Right cardiac atrium (tissue), 5 donors: ENCODE data around the gene WAC. TPM values are rescaled to one million over a fixed set of nuclear protein-coding genes. Genes with fewer than 3 reads are reported as not detected.
"Not testable (repeated sequence)": the region's sequence is repeated elsewhere in the genome, so short reads cannot be mapped to it uniquely, and the experiment has no call there.

Experiments
- ATAC-seq, 2 donors: fragments of 200-7000 bp; cut with Tn5 transposase; one replicate each; pipeline versions ENCODE4 v1.8.0 to v1.9.1; 2020; ENCODE audit warnings: moderate library complexity in 2 of 2, mild to moderate bottlenecking in 1 of 2
- DNase-seq, 3 donors: peaks; one replicate each; pipeline ENCODE4 v3.0.0-alpha.2; 2020
- H3K27ac ChIP-seq: one replicate; pipeline ENCODE4 v1.5.1; 2013; ENCODE audit warnings: mild to moderate bottlenecking, low read length, control low read depth, moderate library complexity
- H3K27me3 ChIP-seq: one replicate; pipeline ENCODE4 v1.6.1; 2013; ENCODE audit not compliant: control insufficient read depth, insufficient read depth
- H3K4me1 ChIP-seq: one replicate; pipeline ENCODE4 v1.6.1; 2013; ENCODE audit warnings: low read length; ENCODE audit not compliant: control insufficient read depth, insufficient read depth
- H3K4me3 ChIP-seq: one replicate; pipeline ENCODE4 v1.5.1; 2013; ENCODE audit warnings: low read length, control low read depth
- H3K9me3 ChIP-seq: one replicate; pipeline ENCODE4 v1.6.1; 2013; ENCODE audit warnings: low read length; ENCODE audit not compliant: control insufficient read depth
- WGBS: extraction: QIAGEN DNeasy Blood & Tissue Kit; methylation state at CpG from one replicate; pipeline ENCODE4 v1.1.7; 2013; 5-methylcytosine and 5-hydroxymethylcytosine counted together
- intact Hi-C, 4 donors: fragments of 100-400 bp; cut with DNase I; formaldehyde crosslinking; loops; one replicate each; pipeline versions ENCODE4 v1.11.0 to v1.14.0; 2022 to 2023
- polyA plus RNA-seq: library from polyadenylated mRNA; stranded (reverse); fragments of 200-250 nt; gene quantifications from one replicate; pipeline ENCODE4 v1.2.3, GENCODE V29; 2013
- total RNA-seq, 4 donors: library from RNA; stranded (reverse); fragmentation: NEBNext Ultra II Directional; extraction: Animal tissue kit (Norgen Biotek cat#: 25700); gene quantifications; one replicate each; pipeline ENCODE4 v1.2.1, GENCODE V29; 2021
- donor health status: healthy with polysubstance abuse.
- donor health status: DM: no; HTN: yes; CAD: no.
- donor health status: DM: no; HTN: no; CAD: no.
- donor health status: DM: no; HTN: yes; CAD: no; lungs with severe emphysema.
- donor health status: DM: yes; HTN: yes; CAD: no.

Gene WAC
- total and polyA plus RNA-seq, 5 donors, result 30.5 to 110 (median 104) TPM

DNA sequence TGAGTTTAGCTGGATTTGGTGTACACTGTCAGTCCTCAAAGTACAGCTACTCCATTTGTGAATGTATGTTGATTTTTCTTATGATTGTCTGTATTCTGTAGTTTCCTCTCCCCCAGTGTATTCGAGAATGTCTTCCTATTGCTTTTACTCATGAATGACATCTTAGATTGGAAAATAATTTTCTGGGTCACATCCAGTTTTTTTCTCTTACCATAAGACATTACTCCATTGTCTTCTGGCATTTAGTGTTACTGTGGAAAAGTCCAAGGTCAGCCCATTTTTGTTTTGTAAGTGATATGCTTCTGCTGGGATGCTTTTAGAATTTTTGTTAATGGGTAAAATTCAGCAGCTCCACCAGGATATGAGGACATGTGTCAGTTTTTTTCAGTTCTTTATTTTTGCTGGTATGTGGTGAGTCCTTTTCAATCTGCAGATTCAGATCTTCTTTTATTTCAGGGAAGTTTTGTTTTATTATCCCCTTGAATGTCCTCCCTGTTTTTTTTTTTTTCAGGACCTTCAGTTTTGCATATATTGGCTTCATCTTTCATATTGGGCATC is 33.6 kb downstream of the WAC start:
- no peak overlapping the region for H3K4me3 ChIP-seq
- no peak for DNase-seq
- peaks cover 8% of the 10 kb centered on the region for H3K4me1 ChIP-seq
- no peak overlapping the region for H3K27ac ChIP-seq
- intact Hi-C loops, result no loop called here
- WGBS, result 20% methylated on average over 1 of the region's 1 CpG
- ATAC-seq, result peak in 1 of 2 donors; percentile 46
- no peaks in the 10 kb centered on the region for H3K27me3 ChIP-seq
- no peaks in the 10 kb centered on the region for H3K9me3 ChIP-seq

DNA sequence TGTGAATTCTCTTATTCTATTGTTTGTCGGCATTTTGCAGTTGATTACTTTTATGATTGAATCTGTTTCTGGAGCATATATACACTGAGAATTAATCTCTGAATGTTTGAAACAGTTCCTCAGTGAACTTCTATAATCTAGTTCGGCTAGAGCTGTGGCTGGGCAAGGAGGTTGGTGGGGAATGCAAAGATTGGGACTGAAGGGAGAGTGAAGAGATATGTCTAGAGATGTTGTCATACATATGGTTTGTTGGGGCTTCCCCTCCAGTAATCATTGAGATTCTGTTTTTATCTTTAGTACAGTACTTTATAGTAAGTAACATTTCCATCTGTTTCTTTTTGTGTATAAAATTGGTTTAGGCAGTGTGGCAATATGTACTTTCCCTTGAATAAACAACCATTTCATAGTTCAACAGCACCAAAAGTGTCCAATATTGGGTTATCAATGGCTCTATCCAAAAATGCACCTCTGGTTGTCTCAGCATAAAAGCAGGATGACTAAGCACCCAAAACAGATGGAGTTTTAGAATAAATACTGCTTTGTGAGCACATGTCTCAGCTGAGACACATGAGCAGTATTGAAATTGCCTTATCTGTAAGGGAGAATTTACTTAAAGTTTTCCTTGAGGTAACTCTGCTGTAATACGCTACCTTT is 36.7 kb downstream of the WAC start:
- no peak overlapping the region for H3K27ac ChIP-seq
- ATAC-seq (peak in 1 of 2 donors; percentile 10), DNase-seq (no peak)
- intact Hi-C loops, result no loop called here
- H3K4me1 ChIP-seq, result peaks cover 8% of the 10 kb centered on the region
- H3K27me3 ChIP-seq, result no peaks in the 10 kb centered on the region
- 27% methylated on average over 3 of the region's 3 CpGs for WGBS
- no peak overlapping the region for H3K4me3 ChIP-seq
- H3K9me3 ChIP-seq, result no peaks in the 10 kb centered on the region

DNA sequence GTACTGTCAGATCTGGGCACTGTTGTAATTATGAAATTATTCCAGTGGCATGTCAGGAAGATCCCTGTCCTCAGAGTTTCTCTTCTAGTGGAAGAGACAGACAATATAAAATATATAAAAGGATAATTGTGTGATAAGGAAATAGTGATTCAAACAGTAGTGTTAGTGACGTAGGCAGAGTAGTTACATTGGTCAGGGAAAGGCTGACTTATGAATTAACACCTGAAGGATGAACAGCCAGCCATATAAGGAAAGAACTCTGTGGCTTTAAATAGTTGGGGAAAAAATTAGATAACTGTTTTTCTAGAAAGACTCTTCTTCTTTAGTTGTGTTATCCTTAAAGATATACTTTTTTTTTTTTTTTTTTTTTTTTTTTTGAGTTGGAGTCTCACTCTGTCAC is 37.7 kb downstream of the WAC start:
- DNase-seq (no peak), ATAC-seq (no peak)
- Histone ChIP-seq H3K27ac (no peak overlapping the region), H3K27me3 (no peaks in the 10 kb centered on the region), H3K4me3 (no peak overlapping the region), H3K4me1 (peaks cover 10% of the 10 kb centered on the region), H3K9me3 (no peaks in the 10 kb centered on the region)
- WGBS, result 32% methylated on average over 1 of the region's 1 CpG
- intact Hi-C loops, result no loop called here

DNA sequence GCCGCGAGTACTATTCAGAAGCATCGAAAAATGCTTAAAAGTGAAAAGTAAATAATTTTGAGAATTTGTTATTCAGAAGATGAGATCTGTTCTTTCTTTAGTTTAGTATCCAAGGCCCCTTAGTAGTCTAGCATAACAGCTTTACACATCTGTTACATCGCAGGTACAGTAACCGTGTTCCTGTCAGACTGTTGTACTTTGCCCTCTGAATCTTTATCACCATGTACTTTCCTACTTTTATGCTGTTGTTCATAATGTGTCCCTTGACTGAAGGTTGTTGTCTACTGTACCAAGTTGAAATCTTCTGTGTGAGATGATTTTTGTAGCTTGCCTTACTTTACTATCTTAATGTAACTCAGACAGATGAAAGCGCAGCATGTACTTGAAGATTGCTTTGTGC is 38.3 kb downstream of the WAC start:
- no peak for ATAC-seq
- Histone ChIP-seq H3K27me3 (no peaks in the 10 kb centered on the region), H3K4me1 (peaks cover 10% of the 10 kb centered on the region), H3K9me3 (no peaks in the 10 kb centered on the region), H3K4me3 (no peak overlapping the region), H3K27ac (no peak overlapping the region)
- no peak for DNase-seq
- intact Hi-C loops, result no loop called here
- 96% methylated on average over 6 of the region's 6 CpGs for WGBS

DNA sequence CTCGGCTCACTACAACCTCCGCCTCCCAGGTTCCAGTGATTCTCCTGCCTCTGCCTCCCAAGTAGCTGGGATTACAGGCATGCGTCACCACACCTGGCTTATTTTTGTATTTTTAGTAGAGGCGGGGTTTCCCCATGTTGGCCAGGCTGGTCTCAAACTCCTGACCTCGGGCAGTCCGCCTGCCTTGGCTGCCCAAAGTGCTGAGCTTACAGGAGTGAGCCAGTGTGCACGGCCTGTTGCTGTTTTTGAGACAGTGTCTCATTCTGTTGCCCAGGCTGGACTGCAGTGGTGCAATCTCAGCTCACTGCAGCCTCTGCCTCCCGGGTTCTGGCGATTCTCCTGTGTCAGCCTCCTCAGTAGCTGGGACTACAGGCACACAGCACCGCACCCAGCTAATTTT is 41.3 kb downstream of the WAC start:
- DNase-seq, H3K4me3 ChIP-seq, H3K4me1 ChIP-seq, H3K27me3 ChIP-seq, H3K27ac ChIP-seq, intact Hi-C loops, H3K9me3 ChIP-seq, ATAC-seq: not testable (repeated sequence)
- WGBS, result 88% methylated on average over 10 of the region's 10 CpGs

DNA sequence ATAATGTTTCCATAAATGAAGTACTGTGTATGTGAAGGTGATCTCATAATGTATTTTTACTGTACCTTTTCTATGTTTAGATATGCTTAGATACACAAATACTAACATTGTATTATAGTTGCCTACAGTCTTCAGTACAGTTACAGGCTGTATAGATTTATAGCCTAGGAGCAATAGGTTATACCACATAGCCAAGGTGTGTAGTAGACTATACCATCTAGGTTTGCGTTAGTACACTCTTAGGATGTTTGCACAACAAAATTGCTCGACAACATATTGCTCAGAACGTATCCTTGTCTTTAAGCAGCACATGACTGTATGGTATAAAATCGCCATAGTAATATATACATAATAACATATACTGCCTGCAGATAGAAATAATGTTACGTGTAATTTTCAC is 42.9 kb downstream of the WAC start:
- Histone ChIP-seq H3K9me3 (no peaks in the 10 kb centered on the region), H3K4me1 (peaks cover 7% of the 10 kb centered on the region), H3K27ac (no peak overlapping the region), H3K4me3 (peak overlapping the region; percentile 5), H3K27me3 (no peaks in the 10 kb centered on the region)
- intact Hi-C loops, result no loop called here
- ATAC-seq, result no peak
- 70% methylated on average over 5 of the region's 5 CpGs for WGBS
- DNase-seq, result no peak

DNA sequence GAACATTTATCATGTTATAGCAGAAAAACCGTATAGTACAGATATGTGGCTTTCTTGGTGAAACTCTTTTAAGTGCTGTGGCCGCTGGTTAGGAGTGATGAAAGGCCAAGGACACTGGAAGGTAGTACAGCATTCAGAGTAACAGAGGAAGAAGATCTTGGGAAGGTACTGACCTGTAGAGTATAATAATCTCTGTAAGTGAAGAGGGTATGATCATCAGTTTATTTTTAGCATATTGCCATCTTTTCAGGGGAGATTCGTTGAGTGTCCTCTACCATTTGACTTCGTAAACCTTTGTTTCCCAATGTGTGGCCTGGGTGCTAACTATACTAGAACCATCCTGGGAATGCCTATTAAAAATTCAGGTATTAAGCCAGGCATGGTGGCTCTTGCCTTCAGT is 44.6 kb downstream of the WAC start:
- H3K27ac ChIP-seq, result no peak overlapping the region
- DNase-seq (no peak), ATAC-seq (peak in 1 of 2 donors; percentile 37)
- peaks cover 6% of the 10 kb centered on the region for H3K4me1 ChIP-seq
- 59% methylated on average over 4 of the region's 4 CpGs for WGBS
- intact Hi-C loops, result no loop called here
- no peak overlapping the region for H3K4me3 ChIP-seq
- H3K9me3 ChIP-seq, result no peaks in the 10 kb centered on the region
- H3K27me3 ChIP-seq, result no peaks in the 10 kb centered on the region

DNA sequence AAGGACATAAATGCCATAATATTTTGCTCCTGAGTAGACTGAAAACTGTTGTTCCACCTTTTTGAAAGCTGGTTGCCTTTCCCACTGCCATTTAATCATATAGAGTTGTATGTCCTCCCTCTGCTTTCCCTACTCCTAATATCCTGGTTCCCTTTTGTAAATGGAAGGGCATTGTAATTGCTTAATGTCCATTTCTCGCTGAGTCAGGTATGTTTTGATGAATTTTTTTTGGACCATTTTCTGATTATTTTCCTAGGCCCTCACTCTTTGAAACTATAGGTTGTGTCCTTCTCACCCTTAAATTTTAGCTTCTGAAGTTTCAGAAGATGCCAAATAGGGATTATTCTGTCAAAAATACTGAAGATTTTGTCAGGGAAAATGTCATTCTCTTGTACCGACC is 45.5 kb downstream of the WAC start:
- WGBS, result 93% methylated on average over 2 of the region's 2 CpGs
- intact Hi-C loops, result no loop called here
- ATAC-seq, result no peak

DNA sequence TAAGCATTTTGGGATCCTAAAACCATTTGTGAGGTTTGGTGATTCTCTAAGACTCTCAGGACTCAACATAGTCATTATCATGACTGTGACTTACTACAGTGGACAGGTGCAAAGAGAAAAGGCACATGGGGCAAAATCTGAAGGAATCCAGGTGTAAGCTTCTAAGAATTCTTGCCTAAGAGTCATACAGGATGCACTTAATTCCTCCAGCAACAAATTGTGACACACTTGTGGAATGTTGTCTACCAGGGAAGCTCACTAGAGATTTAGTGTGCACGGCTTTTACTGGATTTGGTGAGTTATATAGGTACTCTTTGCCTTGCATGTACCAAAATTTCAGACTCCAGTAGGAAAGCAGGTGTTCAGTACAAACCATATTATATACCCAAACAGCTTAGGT is 47.9 kb downstream of the WAC start:
- no peak overlapping the region for H3K27ac ChIP-seq
- 98% methylated on average over 1 of the region's 1 CpG for WGBS

More for the DNA sequence above, 45.5 kb downstream of the WAC start:
- peaks cover 6% of the 10 kb centered on the region for H3K4me1 ChIP-seq
- no peaks in the 10 kb centered on the region for H3K27me3 ChIP-seq
- no peaks in the 10 kb centered on the region for H3K9me3 ChIP-seq
- H3K27ac ChIP-seq, result no peak overlapping the region
- H3K4me3 ChIP-seq, result no peak overlapping the region
- DNase-seq, result no peak

DNA sequence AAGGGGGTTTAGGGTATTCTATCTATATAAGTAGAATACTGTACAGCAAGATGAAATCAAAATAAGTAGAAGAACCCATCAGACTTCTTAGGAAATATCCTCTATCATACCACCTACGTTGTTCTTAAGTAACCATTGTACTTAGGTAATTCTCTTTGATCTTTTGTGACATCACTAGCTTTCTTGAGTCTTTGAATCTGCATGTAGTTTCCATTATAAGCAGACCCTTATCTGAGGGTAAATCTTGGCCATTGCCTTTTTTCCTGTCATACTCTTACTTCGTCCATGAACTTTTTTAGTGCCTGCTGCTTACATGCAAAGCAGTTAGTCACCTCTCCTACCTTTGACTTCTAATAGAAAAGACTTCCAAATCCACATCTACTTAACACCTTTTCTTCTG is 49.0 kb downstream of the WAC start:
- H3K4me3 ChIP-seq, result no peak overlapping the region
- H3K9me3 ChIP-seq, result no peaks in the 10 kb centered on the region
- intact Hi-C loops, result no loop called here
- 67% methylated on average over 2 of the region's 2 CpGs for WGBS
- peaks cover 7% of the 10 kb centered on the region for H3K4me1 ChIP-seq
- DNase-seq (no peak), ATAC-seq (no peak)
- no peaks in the 10 kb centered on the region for H3K27me3 ChIP-seq
- H3K27ac ChIP-seq, result no peak overlapping the region

More for the DNA sequence above, 47.9 kb downstream of the WAC start:
- Histone ChIP-seq H3K27me3 (no peaks in the 10 kb centered on the region), H3K9me3 (no peaks in the 10 kb centered on the region), H3K4me1 (peaks cover 5% of the 10 kb centered on the region), H3K4me3 (no peak overlapping the region)
- DNase-seq, result no peak
- ATAC-seq, result no peak
- intact Hi-C loops, result no loop called here

DNA sequence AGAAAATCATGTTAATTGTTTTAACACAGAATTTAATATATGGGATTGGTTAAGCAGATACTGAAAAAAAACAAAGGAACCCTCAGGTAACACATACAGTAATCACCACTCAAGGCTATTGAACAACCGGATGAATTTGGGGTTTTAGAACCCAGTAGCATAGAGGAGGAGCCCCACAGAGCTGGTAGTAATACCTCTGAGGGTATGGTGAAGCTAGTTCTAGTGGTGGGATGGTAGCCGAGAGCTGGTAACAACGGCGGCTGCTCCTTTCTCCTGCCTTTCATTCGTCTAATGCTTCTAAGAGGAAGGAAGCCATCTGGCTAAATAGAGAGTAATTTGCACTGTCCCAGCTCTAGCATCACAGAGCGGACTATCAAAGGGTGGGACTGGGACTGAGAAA is 52.2 kb downstream of the WAC start:
- peak in 1 of 2 donors; percentile 10 for ATAC-seq
- WGBS, result 67% methylated on average over 6 of the region's 6 CpGs
- Histone ChIP-seq H3K4me1 (peaks cover 11% of the 10 kb centered on the region), H3K27ac (no peak overlapping the region), H3K4me3 (no peak overlapping the region), H3K27me3 (no peaks in the 10 kb centered on the region), H3K9me3 (no peaks in the 10 kb centered on the region)
- no peak for DNase-seq
- intact Hi-C loops, result no loop called here

DNA sequence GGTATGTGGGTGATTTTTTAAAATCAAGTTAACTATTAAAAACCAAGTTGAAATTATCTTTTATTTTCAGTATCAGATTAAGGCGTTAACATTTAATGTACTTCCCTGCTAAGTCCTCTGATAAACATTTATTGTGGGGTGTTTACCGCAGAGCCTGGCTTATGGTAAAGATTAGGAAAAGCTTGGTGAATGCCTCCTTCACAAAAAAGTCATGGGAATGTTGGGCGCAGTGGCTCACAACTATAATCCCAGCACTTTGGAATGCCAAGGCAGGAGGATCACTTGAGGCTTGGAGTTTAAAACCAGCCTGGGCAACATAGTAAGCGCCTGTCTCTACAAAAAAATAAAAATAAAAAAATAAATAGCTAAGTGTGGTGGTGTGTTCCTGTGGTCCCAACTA is 53.3 kb downstream of the WAC start:
- WGBS, result 91% methylated on average over 4 of the region's 4 CpGs
- ATAC-seq (no peak), DNase-seq (no peak)
- Histone ChIP-seq H3K4me1 (peaks cover 10% of the 10 kb centered on the region), H3K4me3 (no peak overlapping the region), H3K27ac (no peak overlapping the region), H3K9me3 (no peaks in the 10 kb centered on the region), H3K27me3 (no peaks in the 10 kb centered on the region)
- intact Hi-C loops, result no loop called here
